Tibial nerve (tissue), 3 donors: ENCODE measurements around the gene LHX3.

Experiments used
- POLR2A ChIP-seq, 2 donors: fragments of 450-650 bp; IDR thresholded peaks; one replicate each; pipeline ENCODE4 v1.6.1; 2017; ENCODE audit warnings: antibody characterized with exemption in 2 of 2, mild to moderate bottlenecking in 2 of 2, moderate library complexity in 2 of 2
- TF ChIP-seq, protein P1 (sequence below), 5 experiments: fragments of 200-600 bp in 3 of 5; fragments of 450-650 bp in 2 of 5; sonication (generic) in 3 of 5; IDR thresholded peaks; one replicate each; pipeline ENCODE4 v1.5.1; 2016 to 2019; ENCODE audit warnings: antibody characterized with exemption in 5 of 5, mild to moderate bottlenecking in 3 of 5, moderate library complexity in 2 of 5

DNA sequence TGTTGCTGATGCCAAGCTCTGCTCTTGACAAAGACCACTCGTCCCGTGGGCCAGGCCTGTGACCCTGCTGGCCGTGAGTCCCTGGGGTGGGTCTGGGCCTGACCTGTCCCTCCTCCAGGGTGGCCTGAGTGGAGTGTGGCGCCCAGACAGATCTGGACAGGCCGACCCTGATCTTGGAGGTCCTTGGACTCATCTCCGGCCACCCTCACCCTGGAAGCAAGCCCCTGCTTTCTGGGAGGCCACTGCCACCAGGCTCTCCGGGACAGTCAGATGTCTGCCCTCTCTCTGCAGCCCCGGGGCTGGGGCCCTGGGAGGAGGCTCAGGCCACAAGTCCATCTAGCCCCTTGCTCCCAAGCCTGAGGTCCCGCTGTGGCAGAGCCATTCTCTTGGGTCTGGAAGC lies 55.1 kb downstream of the LHX3 start:
- TF ChIP-seq, protein P1, sequence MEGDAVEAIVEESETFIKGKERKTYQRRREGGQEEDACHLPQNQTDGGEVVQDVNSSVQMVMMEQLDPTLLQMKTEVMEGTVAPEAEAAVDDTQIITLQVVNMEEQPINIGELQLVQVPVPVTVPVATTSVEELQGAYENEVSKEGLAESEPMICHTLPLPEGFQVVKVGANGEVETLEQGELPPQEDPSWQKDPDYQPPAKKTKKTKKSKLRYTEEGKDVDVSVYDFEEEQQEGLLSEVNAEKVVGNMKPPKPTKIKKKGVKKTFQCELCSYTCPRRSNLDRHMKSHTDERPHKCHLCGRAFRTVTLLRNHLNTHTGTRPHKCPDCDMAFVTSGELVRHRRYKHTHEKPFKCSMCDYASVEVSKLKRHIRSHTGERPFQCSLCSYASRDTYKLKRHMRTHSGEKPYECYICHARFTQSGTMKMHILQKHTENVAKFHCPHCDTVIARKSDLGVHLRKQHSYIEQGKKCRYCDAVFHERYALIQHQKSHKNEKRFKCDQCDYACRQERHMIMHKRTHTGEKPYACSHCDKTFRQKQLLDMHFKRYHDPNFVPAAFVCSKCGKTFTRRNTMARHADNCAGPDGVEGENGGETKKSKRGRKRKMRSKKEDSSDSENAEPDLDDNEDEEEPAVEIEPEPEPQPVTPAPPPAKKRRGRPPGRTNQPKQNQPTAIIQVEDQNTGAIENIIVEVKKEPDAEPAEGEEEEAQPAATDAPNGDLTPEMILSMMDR (IDR thresholded peaks at IDR 0.05), result no peak
- no peak for TF ChIP-seq POLR2A (IDR thresholded peaks at IDR 0.05)
